GM12878 (cell line): ENCODE data around the gene CDK11A. TPM values are rescaled to one million over a fixed set of nuclear protein-coding genes. Genes with fewer than 3 reads are reported as not detected.
A peak's percentile ranks its signal among the peaks of the same experiment; 100 is the strongest.

ENCODE experiments used
- ATAC-seq: fragments of 200-7000 bp; cut with Tn5 transposase; 3 replicates; pipeline ENCODE4 v1.9.1; 2020; ENCODE audit warnings: mild to moderate bottlenecking, moderate library complexity
- BruUV-seq: library from RNA; stranded (reverse); fragments of 400-500 nt; replicated peaks from 2 replicates; lab custom pipeline; 2021; lab: Mats Ljungman, UMichigan
- CTCF ChIA-PET: fragments of 300-600 bp; sonication (Branson Sonifier 250); formaldehyde crosslinking; extraction: SDS; loops from one replicate; lab custom pipeline; 2021; ENCODE audit warnings: inconsistent platforms; lab: Yijun Ruan, JAX
- POLR2A ChIA-PET: fragments of 350-600 bp; formaldehyde crosslinking; extraction: SDS; loops from one replicate; lab custom pipeline; 2021; ENCODE audit warnings: inconsistent platforms; lab: Charles Lee
- RAD21 ChIA-PET: fragments of 300-600 bp; sonication (Branson Sonifier 250); formaldehyde crosslinking; loops from one replicate; lab custom pipeline; 2023; ENCODE audit warnings: antibody characterized with exemption; ENCODE audit not compliant: unreplicated experiment; lab: Charles Lee
- SMC1A ChIA-PET: fragments of 300-600 bp; sonication (Branson Sonifier 250); formaldehyde crosslinking; loops from one replicate; lab custom pipeline; 2023; ENCODE audit not compliant: unreplicated experiment, uncharacterized antibody; lab: Charles Lee
- DNase-seq: peaks from one replicate; pipeline ENCODE4 v3.0.0-alpha.2; 2011; ENCODE audit warnings: low read depth, low spot score
- FAIRE-seq: peaks from 3 replicates; lab custom pipeline; 2011; peaks lifted over from hg19 to GRCh38; lab: Jason Lieb, UNC
- H2AFZ ChIP-seq: 2 replicates; pipeline ENCODE4 v1.6.0; 2011; ENCODE audit warnings: low read depth, low read length, control low read depth; ENCODE audit not compliant: control insufficient read depth
- H3K27ac ChIP-seq: 2 replicates; pipeline ENCODE4 v1.5.1; 2011; ENCODE audit warnings: control low read depth; ENCODE audit not compliant: control insufficient read depth, insufficient read depth
- H3K27me3 ChIP-seq, 2 experiments: replicated peaks in 1 of 2; 2 replicates each; pipeline versions ENCODE4 v1.6.0 to v1.6.1; 2011; ENCODE audit warnings: low read length in 1 of 2; ENCODE audit not compliant: control insufficient read depth in 2 of 2, insufficient read depth in 2 of 2
- H3K36me3 ChIP-seq, 2 experiments: 2 replicates each; pipeline ENCODE4 v1.5.1; 2011; ENCODE audit warnings: low read length in 1 of 2; ENCODE audit not compliant: control insufficient read depth in 2 of 2, insufficient read depth in 2 of 2
- H3K4me1 ChIP-seq: 2 replicates; pipeline ENCODE4 v1.6.1; 2011; ENCODE audit warnings: mild to moderate bottlenecking, low read length, moderate library complexity, mixed read lengths; ENCODE audit not compliant: control insufficient read depth, insufficient read depth
- H3K4me2 ChIP-seq: 2 replicates; pipeline ENCODE4 v1.6.0; 2011; ENCODE audit warnings: control low read depth; ENCODE audit not compliant: control insufficient read depth, insufficient read depth
- H3K4me3 ChIP-seq: fragments of 200-600 bp; sonication (generic); 2 replicates; pipeline ENCODE4 v1.5.1; 2016
- H3K79me2 ChIP-seq: 2 replicates; pipeline ENCODE4 v1.6.0; 2011; ENCODE audit warnings: low read length; ENCODE audit not compliant: control insufficient read depth, insufficient read depth
- H3K9ac ChIP-seq: 2 replicates; pipeline ENCODE4 v1.8.0; 2011; ENCODE audit warnings: low read length, control low read depth, mixed read lengths; ENCODE audit not compliant: control insufficient read depth, insufficient read depth
- H3K9me3 ChIP-seq: replicated peaks from 3 replicates; pipeline ENCODE4 v1.5.1; 2011; ENCODE audit warnings: mild to moderate bottlenecking, low read length; ENCODE audit not compliant: control insufficient read depth, insufficient read depth
- H4K20me1 ChIP-seq: 2 replicates; pipeline ENCODE4 v1.6.0; 2011; ENCODE audit not compliant: control insufficient read depth, insufficient read depth
- BCL3 ChIP-seq: IDR thresholded peaks from 2 replicates; pipeline ENCODE4 v1.6.1; 2011; ENCODE audit warnings: borderline replicate concordance, low read depth, mild to moderate bottlenecking, moderate library complexity, low read length; ENCODE audit not compliant: insufficient read depth, poor library complexity, severe bottlenecking
- BHLHE40 ChIP-seq, 2 experiments: fragments of 450-650 bp in 1 of 2; IDR thresholded peaks; 2 replicates each; pipeline ENCODE4 v1.6.1; 2011 to 2017; ENCODE audit warnings: low read depth in 2 of 2, borderline replicate concordance in 1 of 2, improper control_type of control experiment in 1 of 2, low read length in 1 of 2, mild to moderate bottlenecking in 1 of 2
- CTCF ChIP-seq, 3 experiments: IDR thresholded peaks in 2 of 3; conservative IDR thresholded peaks in 1 of 3; 2 replicates each; pipeline ENCODE4 v1.5.1; 2011; ENCODE audit warnings: low read depth in 3 of 3, low read length in 3 of 3, mild to moderate bottlenecking in 3 of 3, control low read depth in 2 of 3, moderate library complexity in 2 of 3, inconsistent platforms in 1 of 3, mixed read lengths in 1 of 3; ENCODE audit not compliant: control insufficient read depth in 2 of 3, insufficient read depth in 1 of 3; ENCODE audit errors: extremely low read depth in 1 of 3
- GATAD2B ChIP-seq: fragments of 450-650 bp; conservative IDR thresholded peaks from 2 replicates; pipeline ENCODE4 v1.6.1; 2017; ENCODE audit warnings: low read depth, mild to moderate bottlenecking, moderate library complexity
- MXI1 ChIP-seq: fragments of 150-350 bp; IDR thresholded peaks from 2 replicates; pipeline ENCODE4 v1.6.1; 2011; ENCODE audit warnings: low read depth, mild to moderate bottlenecking, inconsistent platforms, low read length, improper control_type of control experiment
- NFIC ChIP-seq: IDR thresholded peaks from 2 replicates; pipeline ENCODE4 v1.6.1; 2012; ENCODE audit warnings: low read depth, mild to moderate bottlenecking, inconsistent platforms, low read length, moderate library complexity
- PAX5 ChIP-seq: IDR thresholded peaks from 2 replicates; pipeline ENCODE4 v1.6.1; 2011; ENCODE audit warnings: low read depth, low read length, borderline replicate concordance
- SIN3A ChIP-seq: IDR thresholded peaks from 2 replicates; pipeline ENCODE4 v1.6.1; 2012; ENCODE audit warnings: low read depth, low read length, improper control_type of control experiment
- SKIL ChIP-seq: fragments of 450-650 bp; IDR thresholded peaks from 2 replicates; pipeline ENCODE4 v1.6.1; 2017; ENCODE audit warnings: mild to moderate bottlenecking, low read depth, inconsistent platforms; ENCODE audit not compliant: poor library complexity, severe bottlenecking
- SREBF1 ChIP-seq: IDR thresholded peaks from 2 replicates; pipeline ENCODE4 v1.6.1; 2012; ENCODE audit warnings: mild to moderate bottlenecking, low read length
- SREBF2 ChIP-seq: IDR thresholded peaks from 2 replicates; pipeline ENCODE4 v1.6.1; 2012; ENCODE audit warnings: mild to moderate bottlenecking, low read length
- WGBS: methylation state at CpG from one replicate; pipeline ENCODE4 v1.1.6; 2016; ENCODE audit warnings: low lambda C conversion rate; ENCODE audit not compliant: insufficient replicate concordance, insufficient coverage; ENCODE audit errors: missing lambda C conversion rate; 5-methylcytosine and 5-hydroxymethylcytosine counted together
- in situ Hi-C: fragments of 300-500 bp; cut with MboI; formaldehyde crosslinking; loops from 9 replicates; pipeline ENCODE4 v1.14.3; 2018; ENCODE audit warnings: mixed read lengths
- intact Hi-C: fragments of 100-400 bp; cut with micrococcal nuclease; formaldehyde crosslinking; loops from one replicate; pipeline ENCODE4 v1.14.2; 2022; ENCODE audit not compliant: unreplicated experiment
- polyA plus RNA-seq, 11 experiments: library from polyadenylated mRNA; depleted of rRNA in 4 of 11; unstranded in 6 of 11; stranded (reverse) in 5 of 11; fragments of >200 nt; fragmentation: Nextera tagmentation in 4 of 11; fragmentation: Illumina TruSeq in 1 of 11; extraction: Ambion mirVana in 4 of 11; extraction: Trizol in 1 of 11; gene quantifications; 1 replicate in 1 of 11; 2 replicates in 10 of 11; pipeline versions ENCODE4 v1.2.1 to v1.2.3, GENCODE V29; 2011 to 2016; ENCODE audit warnings: inconsistent platforms in 2 of 11, missing spikeins in 2 of 11, low read depth in 1 of 11
- total RNA-seq, 4 experiments: library from RNA; depleted of rRNA in 3 of 4; stranded (reverse); fragments of >200 nt in 3 of 4; fragmentation: Illumina TruSeq in 1 of 4; extraction: Trizol in 1 of 4; gene quantifications; 2 replicates each; pipeline versions ENCODE4 v1.2.1 to v1.2.3, GENCODE V29; 2013 to 2021

CDK11A gene
- total and polyA plus RNA-seq, 10 of the 15 experiments (the other 5 are each of a cell fraction or from before 2014, with no cell fraction given): 5.1 to 46.0 (median 25.9) TPM

DNA sequence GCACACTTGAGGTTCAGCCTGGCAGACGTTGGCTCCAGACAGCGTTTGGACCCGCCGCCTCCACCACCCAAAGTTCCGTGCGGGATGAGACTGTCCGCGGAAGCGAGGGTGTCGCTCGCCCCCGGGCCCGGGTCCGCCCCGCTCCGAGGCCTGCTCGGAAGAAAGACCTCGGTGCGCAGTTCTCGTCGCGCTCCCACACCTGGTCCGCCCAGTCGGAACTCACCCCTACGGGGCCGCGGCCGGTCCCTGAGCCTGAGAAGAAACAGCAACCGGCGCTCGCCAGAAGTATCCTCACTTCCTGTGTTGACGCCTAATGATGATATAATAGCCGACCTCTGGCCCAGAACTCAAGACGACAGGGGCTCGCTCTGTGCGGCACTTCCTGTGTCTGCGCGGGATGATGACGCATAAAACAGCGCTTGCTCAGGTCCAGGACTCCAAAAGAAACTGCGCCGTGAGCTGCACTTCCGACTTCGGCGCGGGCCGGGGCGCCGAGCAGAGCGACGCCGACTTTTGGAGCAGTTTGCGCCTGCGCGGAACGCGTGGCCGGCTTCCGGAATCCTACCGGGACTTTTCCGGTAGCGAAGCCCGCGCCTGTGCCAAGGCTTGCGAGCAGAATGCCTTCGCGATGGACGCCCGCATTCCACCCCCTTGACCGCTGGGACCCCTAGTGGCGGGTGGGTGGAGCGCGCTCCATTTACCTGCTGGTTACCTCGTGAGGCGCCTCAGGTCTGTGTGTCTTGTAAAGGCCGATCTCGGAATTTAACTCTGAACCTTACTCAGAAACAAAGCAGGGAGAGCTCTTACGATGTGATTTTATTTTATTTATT, at the start of gene CDK11A (continued):
- TF ChIP-seq BCL3 (peak; percentile 46), SKIL (peak; percentile 30), GATAD2B (peak; percentile 80), MXI1 (peak; percentile 76; the same call in 1 of the 2 replicates), SREBF1 (peak; percentile 62; the same call in 1 of the 2 replicates), SIN3A (peak; percentile 71)

- Histone ChIP-seq H3K27me3 (no peaks in the 10 kb centered on the region), H3K79me2 (peaks cover 67% of the 10 kb centered on the region), H3K4me1 (peaks cover 10% of the 10 kb centered on the region), H2AFZ (no peak overlapping the region), H3K36me3 (peaks cover 0 to 5% of the 10 kb centered on the region in 2 experiments; a peak in 1 of 4 replicates), H3K27ac (no peak overlapping the region), H3K9me3 (peaks cover 7% of the 10 kb centered on the region; the same call in 2 of the 3 replicates), H3K4me3 (no peak overlapping the region), H3K9ac (no peak overlapping the region), H4K20me1 (no peaks in the 10 kb centered on the region), H3K4me2 (no peak overlapping the region)
- in situ Hi-C loops (no loop called here), intact Hi-C loops (no loop called here)
- ChIA-PET RAD21 (no interaction called here), SMC1A (interaction anchor here (1.1 to 1.7 kb wide), 3 partner anchors 36 to 136 kb away, joined by 3 to 4 read pairs (median 4); no protein-coding TSS in a partner anchor), POLR2A (no interaction called here), CTCF (interaction anchor here (0.8 to 1.8 kb wide), 2 partner anchors 132 to 135 kb away, joined by 3 to 9 read pairs; no protein-coding TSS in a partner anchor)
- no peak for ATAC-seq
- FAIRE-seq: no peak
- WGBS: 100% methylated on average over 4 of the region's 4 CpGs
- DNase-seq: no peak
- BruUV-seq: no TSS peak
- TF ChIP-seq NFIC: no peak
- TF ChIP-seq PAX5: no peak
- no peak for TF ChIP-seq SREBF2
- no peak for TF ChIP-seq BHLHE40 (IDR thresholded peaks at IDR 0.05; ENCODE audit: borderline replicate concordance in 1 of 2, low read depth in 2 of 2, low read length in 1 of 2)
- TF ChIP-seq CTCF (IDR thresholded peaks at IDR 0.05 in 2 of 3, conservative IDR thresholded peaks at IDR 0.05 in 1 of 3; ENCODE audit: control insufficient read depth in 2 of 3, extremely low read depth in 1 of 3, insufficient read depth in 1 of 3, low read depth in 3 of 3, low read length in 3 of 3): no peak
These were observed 49.7 kb upstream of the CDK11A start for GRCh38 chr1:1773874-1774273.
